ENCODE data around the gene INSYN2B.

DNA sequence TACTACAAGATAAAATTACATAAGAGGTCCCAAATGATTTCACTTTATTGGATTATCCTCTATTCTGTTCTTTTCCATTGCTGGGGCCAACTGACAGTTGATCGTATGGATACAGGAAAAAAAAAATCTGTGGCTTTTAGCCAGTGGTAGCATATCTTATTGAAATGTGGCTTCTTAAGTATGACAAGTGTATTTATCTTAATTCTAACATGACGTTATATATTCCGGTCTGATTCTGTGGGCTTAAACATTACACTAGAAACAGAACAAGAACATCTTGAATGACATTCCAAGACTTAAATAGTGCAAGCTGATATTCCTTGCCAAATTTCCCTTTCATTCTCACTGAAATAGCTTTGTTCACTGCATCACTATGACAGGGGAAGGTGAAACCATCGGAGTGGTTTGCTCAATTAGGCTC is 117.9 kb downstream of the INSYN2B start:
- TF ChIP-seq, protein P1, sequence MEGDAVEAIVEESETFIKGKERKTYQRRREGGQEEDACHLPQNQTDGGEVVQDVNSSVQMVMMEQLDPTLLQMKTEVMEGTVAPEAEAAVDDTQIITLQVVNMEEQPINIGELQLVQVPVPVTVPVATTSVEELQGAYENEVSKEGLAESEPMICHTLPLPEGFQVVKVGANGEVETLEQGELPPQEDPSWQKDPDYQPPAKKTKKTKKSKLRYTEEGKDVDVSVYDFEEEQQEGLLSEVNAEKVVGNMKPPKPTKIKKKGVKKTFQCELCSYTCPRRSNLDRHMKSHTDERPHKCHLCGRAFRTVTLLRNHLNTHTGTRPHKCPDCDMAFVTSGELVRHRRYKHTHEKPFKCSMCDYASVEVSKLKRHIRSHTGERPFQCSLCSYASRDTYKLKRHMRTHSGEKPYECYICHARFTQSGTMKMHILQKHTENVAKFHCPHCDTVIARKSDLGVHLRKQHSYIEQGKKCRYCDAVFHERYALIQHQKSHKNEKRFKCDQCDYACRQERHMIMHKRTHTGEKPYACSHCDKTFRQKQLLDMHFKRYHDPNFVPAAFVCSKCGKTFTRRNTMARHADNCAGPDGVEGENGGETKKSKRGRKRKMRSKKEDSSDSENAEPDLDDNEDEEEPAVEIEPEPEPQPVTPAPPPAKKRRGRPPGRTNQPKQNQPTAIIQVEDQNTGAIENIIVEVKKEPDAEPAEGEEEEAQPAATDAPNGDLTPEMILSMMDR (IDR thresholded peaks at IDR 0.05) = no peak
- TF ChIP-seq EZH2 (IDR thresholded peaks at IDR 0.05; ENCODE audit: borderline replicate concordance, insufficient read depth, low read depth, low read length, poor library complexity, severe bottlenecking) = no peak

All from B cell (primary cell).